Kidney (tissue), 14 donors: Measurements from ENCODE around the gene ARHGAP20. TPM values are rescaled to one million over a fixed set of nuclear protein-coding genes. Genes with fewer than 3 reads are reported as not detected.

ENCODE experiments used
- DNase-seq, 5 donors: peaks; one replicate each; pipeline ENCODE4 v3.0.0-alpha.2; 2013 to 2020
- FAIRE-seq: peaks from 2 replicates; lab custom pipeline; 2012; peaks lifted over from hg19 to GRCh38; lab: Jason Lieb, UNC
- H3K27ac ChIP-seq, 2 donors: one replicate each; pipeline ENCODE4 v1.7.0; 2013; ENCODE audit warnings: low read depth in 2 of 2, low read length in 2 of 2, inconsistent platforms in 1 of 2
- H3K27me3 ChIP-seq: one replicate; pipeline ENCODE4 v1.7.1; 2013; ENCODE audit warnings: low read length, inconsistent platforms; ENCODE audit not compliant: control insufficient read depth, insufficient read depth
- H3K36me3 ChIP-seq, 3 donors: one replicate each; pipeline versions ENCODE4 v1.7.0 to v1.7.1; 2013; ENCODE audit warnings: low read length in 3 of 3, control low read depth in 1 of 3, inconsistent platforms in 1 of 3; ENCODE audit not compliant: insufficient read depth in 3 of 3, control insufficient read depth in 2 of 3
- H3K4me1 ChIP-seq, 3 donors: one replicate each; pipeline versions ENCODE4 v1.7.0 to v1.7.1; 2013; ENCODE audit warnings: low read length in 3 of 3, inconsistent platforms in 1 of 3, low read depth in 1 of 3; ENCODE audit not compliant: control insufficient read depth in 2 of 3, insufficient read depth in 2 of 3
- H3K4me3 ChIP-seq, 3 donors: one replicate each; pipeline versions ENCODE4 v1.7.0 to v1.8.1; 2013; ENCODE audit warnings: low read length in 3 of 3, control low read depth in 1 of 3, inconsistent platforms in 1 of 3
- H3K9ac ChIP-seq, 3 donors: one replicate each; pipeline versions ENCODE4 v1.7.0 to v1.7.1; 2013; ENCODE audit warnings: low read length in 3 of 3, control low read depth in 1 of 3, inconsistent platforms in 1 of 3
- H3K9me3 ChIP-seq, 3 donors: one replicate each; pipeline versions ENCODE4 v1.7.0 to v1.7.1; 2013; ENCODE audit warnings: low read length in 3 of 3, control low read depth in 1 of 3, inconsistent platforms in 1 of 3; ENCODE audit not compliant: control insufficient read depth in 2 of 3, insufficient read depth in 1 of 3
- intact Hi-C: fragments of 100-400 bp; cut with DNase I; formaldehyde crosslinking; loops from one replicate; pipeline ENCODE4 v1.11.1; 2022
- polyA plus RNA-seq: library from polyadenylated mRNA; stranded (reverse); fragments of 350-450 nt; fragmentation: Illumina TruSeq; extraction: RNeasy Lipid Tissue Mini Kit (QIAGEN cat#74804); gene quantifications from one replicate; pipeline ENCODE4 v1.2.3, GENCODE V29; 2014; ENCODE audit warnings: low read depth, low replicate concordance; ENCODE audit not compliant: insufficient read depth
- total RNA-seq: library from RNA; stranded (reverse); fragmentation: NEBNext Ultra II Directional; extraction: Animal tissue kit (Norgen Biotek cat#: 25700); gene quantifications from one replicate; pipeline ENCODE4 v1.2.1, GENCODE V29; 2021
- TF ChIP-seq, protein P1 (sequence below): IDR thresholded peaks from 3 replicates; pipeline ENCODE4 v1.5.1; 2012; ENCODE audit warnings: mild to moderate bottlenecking, moderate library complexity, borderline replicate concordance; ENCODE audit not compliant: insufficient read depth; ENCODE audit errors: extremely low read depth
- donor health status: control.
- donor health status: control.
- donor health status: control.
- donor health status: control.
- donor health status: control.
- donor health status: DM: yes; HTN: yes; CAD: no.
- donor health status: Normal renal cell carcinoma (clear cell type).

Gene ARHGAP20
- total and polyA plus RNA-seq, 2 donors from 2014 or later: 0.11 to 1.4 TPM

DNA sequence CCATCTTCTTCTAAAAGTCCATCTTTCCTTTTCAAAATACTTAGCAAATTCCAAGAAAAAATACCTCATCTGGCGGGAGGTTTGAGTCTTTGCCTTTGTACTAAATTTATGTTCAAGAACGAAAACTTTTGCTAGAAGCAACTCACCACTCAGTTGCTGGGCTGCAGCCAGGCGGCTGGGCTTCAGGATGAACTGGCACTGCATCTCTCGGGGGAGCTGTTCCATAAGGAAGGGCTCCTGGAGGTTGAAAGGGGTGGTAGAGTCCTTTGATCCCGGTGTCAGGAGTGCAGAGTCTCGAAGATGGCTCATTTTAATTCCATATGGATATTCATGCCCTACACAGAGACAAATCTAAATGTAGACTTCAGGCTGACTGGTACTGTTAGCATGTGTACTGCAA, 105.8 kb downstream of the ARHGAP20 start:
- TF ChIP-seq, protein P1, sequence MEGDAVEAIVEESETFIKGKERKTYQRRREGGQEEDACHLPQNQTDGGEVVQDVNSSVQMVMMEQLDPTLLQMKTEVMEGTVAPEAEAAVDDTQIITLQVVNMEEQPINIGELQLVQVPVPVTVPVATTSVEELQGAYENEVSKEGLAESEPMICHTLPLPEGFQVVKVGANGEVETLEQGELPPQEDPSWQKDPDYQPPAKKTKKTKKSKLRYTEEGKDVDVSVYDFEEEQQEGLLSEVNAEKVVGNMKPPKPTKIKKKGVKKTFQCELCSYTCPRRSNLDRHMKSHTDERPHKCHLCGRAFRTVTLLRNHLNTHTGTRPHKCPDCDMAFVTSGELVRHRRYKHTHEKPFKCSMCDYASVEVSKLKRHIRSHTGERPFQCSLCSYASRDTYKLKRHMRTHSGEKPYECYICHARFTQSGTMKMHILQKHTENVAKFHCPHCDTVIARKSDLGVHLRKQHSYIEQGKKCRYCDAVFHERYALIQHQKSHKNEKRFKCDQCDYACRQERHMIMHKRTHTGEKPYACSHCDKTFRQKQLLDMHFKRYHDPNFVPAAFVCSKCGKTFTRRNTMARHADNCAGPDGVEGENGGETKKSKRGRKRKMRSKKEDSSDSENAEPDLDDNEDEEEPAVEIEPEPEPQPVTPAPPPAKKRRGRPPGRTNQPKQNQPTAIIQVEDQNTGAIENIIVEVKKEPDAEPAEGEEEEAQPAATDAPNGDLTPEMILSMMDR: no peak

DNA sequence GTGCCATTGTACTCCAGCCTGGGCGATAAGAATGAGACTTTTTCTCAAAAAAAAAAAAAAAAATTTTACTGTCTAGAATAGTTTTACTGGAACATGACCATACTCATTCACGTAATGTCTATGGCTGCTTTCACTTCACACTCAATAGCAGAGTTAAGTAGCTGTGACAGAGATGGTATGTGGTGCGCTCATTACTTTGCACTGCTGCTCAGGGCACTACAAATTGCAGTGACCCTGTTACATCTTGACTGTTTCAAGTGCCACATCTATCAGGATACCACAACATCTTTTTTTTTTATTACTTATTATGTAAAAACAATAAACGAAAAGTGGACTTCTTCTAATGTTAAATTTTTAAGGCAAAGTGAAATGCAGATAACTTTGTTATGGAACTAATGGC, 110.3 kb downstream of the ARHGAP20 start:
- Histone ChIP-seq H3K9me3 (no peaks in the 10 kb centered on the region), H3K4me1 (no peaks in the 10 kb centered on the region), H3K27ac (no peak overlapping the region), H3K27me3 (no peaks in the 10 kb centered on the region), H3K9ac (no peak overlapping the region), H3K36me3 (no peaks in the 10 kb centered on the region), H3K4me3 (no peak overlapping the region)
- intact Hi-C loops: no loop called here
- DNase-seq: peak in 1 of 5 donors; percentile 4
- FAIRE-seq: no peak
- TF ChIP-seq, protein P1: no peak

More for the DNA sequence above, 105.8 kb downstream of the ARHGAP20 start:
- H3K4me1 ChIP-seq: no peaks in the 10 kb centered on the region
- FAIRE-seq (no peak), DNase-seq (no peak)
- H3K27me3 ChIP-seq: no peaks in the 10 kb centered on the region
- H3K9ac ChIP-seq: no peak overlapping the region
- intact Hi-C loops: no loop called here
- no peak overlapping the region for H3K4me3 ChIP-seq
- no peaks in the 10 kb centered on the region for H3K9me3 ChIP-seq
- H3K36me3 ChIP-seq: no peaks in the 10 kb centered on the region
- no peak overlapping the region for H3K27ac ChIP-seq

DNA sequence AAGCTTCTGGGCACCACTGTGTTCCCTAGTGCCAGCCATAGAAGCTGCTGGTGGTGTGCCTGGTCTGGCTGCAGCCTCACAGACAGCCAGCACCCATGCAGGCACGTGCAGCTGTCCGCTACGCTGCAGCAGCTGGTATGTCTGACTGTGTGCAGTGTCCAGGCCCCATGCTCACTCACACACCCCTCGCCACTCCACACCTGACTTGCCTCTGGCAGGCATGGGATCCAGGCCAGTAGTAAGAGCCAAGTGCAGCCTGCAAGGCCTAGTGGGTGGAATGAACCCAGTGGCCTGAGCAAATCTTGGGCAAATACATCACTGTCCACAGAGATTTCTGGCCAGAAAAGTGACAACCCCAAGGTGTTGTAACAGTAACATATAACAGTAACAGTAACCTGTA, 111.9 kb downstream of the ARHGAP20 start:
- no peak for DNase-seq

More for the DNA sequence above, 111.9 kb downstream of the ARHGAP20 start:
- H3K4me3 ChIP-seq: no peak overlapping the region
- no peak overlapping the region for H3K9ac ChIP-seq
- FAIRE-seq: no peak
- no peaks in the 10 kb centered on the region for H3K4me1 ChIP-seq
- intact Hi-C loops: no loop called here
- no peaks in the 10 kb centered on the region for H3K9me3 ChIP-seq
- H3K27me3 ChIP-seq: no peaks in the 10 kb centered on the region
- H3K36me3 ChIP-seq: no peaks in the 10 kb centered on the region
- no peak overlapping the region for H3K27ac ChIP-seq
- TF ChIP-seq, protein P1: no peak
